HEK293 (cell line): ENCODE data around the gene SLC25A11.

ENCODE experiments used
- BCL11B ChIP-seq: fragments of 450-650 bp; formaldehyde crosslinking; IDR thresholded peaks from 2 replicates; pipeline ENCODE4 v1.5.1; 2016; ENCODE audit warnings: low read depth, missing biosample characterization, missing genetic modification characterization
- HOXD13 ChIP-seq: sonication (generic); formaldehyde crosslinking; IDR thresholded peaks from 2 replicates; pipeline ENCODE4 v1.8.0; 2022; ENCODE audit warnings: missing genetic modification reagents, borderline replicate concordance
- KLF10 ChIP-seq: fragments of 450-650 bp; IDR thresholded peaks from 2 replicates; pipeline ENCODE4 v1.5.1; 2018; ENCODE audit warnings: missing biosample characterization, mild to moderate bottlenecking, missing genetic modification characterization
- KLF8 ChIP-seq: fragments of 450-650 bp; formaldehyde crosslinking; IDR thresholded peaks from 2 replicates; pipeline ENCODE4 v1.5.1; 2016; ENCODE audit warnings: missing biosample characterization, missing genetic modification characterization
- PRDM1 ChIP-seq: fragments of 450-650 bp; formaldehyde crosslinking; IDR thresholded peaks from 2 replicates; pipeline ENCODE4; 2016; ENCODE audit warnings: missing biosample characterization, missing genetic modification characterization
- SALL2 ChIP-seq: fragments of 450-650 bp; formaldehyde crosslinking; IDR thresholded peaks from 2 replicates; pipeline ENCODE4 v1.5.0; 2017; ENCODE audit warnings: missing biosample characterization, mild to moderate bottlenecking, missing genetic modification characterization, borderline replicate concordance
- SCRT1 ChIP-seq: fragments of 450-650 bp; formaldehyde crosslinking; IDR thresholded peaks from 2 replicates; pipeline ENCODE4 v1.5.1; 2016; ENCODE audit warnings: missing biosample characterization, missing genetic modification characterization, borderline replicate concordance
- SP7 ChIP-seq: fragments of 450-650 bp; formaldehyde crosslinking; IDR thresholded peaks from 2 replicates; pipeline ENCODE4 v1.5.1; 2016; ENCODE audit warnings: missing biosample characterization, missing genetic modification characterization
- WT1 ChIP-seq: fragments of 450-650 bp; formaldehyde crosslinking; IDR thresholded peaks from 2 replicates; pipeline ENCODE4 v1.5.1; 2016; ENCODE audit warnings: missing biosample characterization, missing genetic modification characterization
- ZBTB1 ChIP-seq: fragments of 450-650 bp; formaldehyde crosslinking; IDR thresholded peaks from 2 replicates; pipeline ENCODE4 v1.5.1; 2016; ENCODE audit warnings: missing biosample characterization, missing genetic modification characterization
- ZBTB48 ChIP-seq: fragments of 450-650 bp; formaldehyde crosslinking; IDR thresholded peaks from 2 replicates; pipeline ENCODE4 v1.5.1; 2016; ENCODE audit warnings: missing biosample characterization, missing genetic modification characterization
- ZFP3 ChIP-seq: fragments of 450-650 bp; formaldehyde crosslinking; IDR thresholded peaks from 2 replicates; pipeline ENCODE4 v1.5.1; 2016; ENCODE audit warnings: low read depth, missing biosample characterization, missing genetic modification characterization
- ZIC2 ChIP-seq: fragments of 450-650 bp; formaldehyde crosslinking; IDR thresholded peaks from 2 replicates; pipeline ENCODE4 v1.5.1; 2016; ENCODE audit warnings: missing biosample characterization, missing genetic modification characterization
- ZNF138 ChIP-seq: fragments of 450-650 bp; formaldehyde crosslinking; IDR thresholded peaks from 2 replicates; pipeline ENCODE4 v1.5.1; 2016; ENCODE audit warnings: missing biosample characterization, missing genetic modification characterization, borderline replicate concordance
- ZNF155 ChIP-seq: fragments of 450-650 bp; formaldehyde crosslinking; IDR thresholded peaks from 2 replicates; pipeline ENCODE4 v1.5.1; 2016; ENCODE audit warnings: missing biosample characterization, missing genetic modification characterization
- ZNF157 ChIP-seq: fragments of 450-650 bp; formaldehyde crosslinking; IDR thresholded peaks from 2 replicates; pipeline ENCODE4 v1.5.1; 2016; ENCODE audit warnings: missing biosample characterization, missing genetic modification characterization
- ZNF169 ChIP-seq: fragments of 450-650 bp; formaldehyde crosslinking; IDR thresholded peaks from 2 replicates; pipeline ENCODE4 v1.5.1; 2016; ENCODE audit warnings: missing biosample characterization, missing genetic modification characterization
- ZNF501 ChIP-seq: fragments of 450-650 bp; formaldehyde crosslinking; IDR thresholded peaks from 2 replicates; pipeline ENCODE4 v1.5.1; 2016; ENCODE audit warnings: missing biosample characterization, missing genetic modification characterization
- ZNF510 ChIP-seq: fragments of 450-650 bp; formaldehyde crosslinking; IDR thresholded peaks from 2 replicates; pipeline ENCODE4 v1.5.1; 2018; ENCODE audit warnings: mild to moderate bottlenecking, missing genetic modification characterization, missing biosample characterization; ENCODE audit not compliant: insufficient replicate concordance
- ZNF548 ChIP-seq: fragments of 450-650 bp; formaldehyde crosslinking; IDR thresholded peaks from 2 replicates; pipeline ENCODE4 v1.5.1; 2016; ENCODE audit warnings: missing biosample characterization, missing genetic modification characterization
- ZNF558 ChIP-seq: fragments of 450-650 bp; formaldehyde crosslinking; IDR thresholded peaks from 2 replicates; pipeline ENCODE4 v1.5.1; 2016; ENCODE audit warnings: missing biosample characterization, missing genetic modification characterization
- ZNF585B ChIP-seq: fragments of 450-650 bp; formaldehyde crosslinking; IDR thresholded peaks from 2 replicates; pipeline ENCODE4 v1.5.1; 2016; ENCODE audit warnings: missing biosample characterization, missing genetic modification characterization
- ZNF623 ChIP-seq: fragments of 450-650 bp; formaldehyde crosslinking; IDR thresholded peaks from 2 replicates; pipeline ENCODE4 v1.5.1; 2016; ENCODE audit warnings: missing biosample characterization, missing genetic modification characterization
- ZNF664 ChIP-seq: fragments of 450-650 bp; formaldehyde crosslinking; IDR thresholded peaks from 2 replicates; pipeline ENCODE4 v1.5.1; 2016; ENCODE audit warnings: missing biosample characterization, missing genetic modification characterization
- ZNF670 ChIP-seq: fragments of 450-650 bp; formaldehyde crosslinking; IDR thresholded peaks from 2 replicates; pipeline ENCODE4 v1.5.1; 2016; ENCODE audit warnings: missing biosample characterization, missing genetic modification characterization, low read depth
- ZNF701 ChIP-seq: fragments of 450-650 bp; formaldehyde crosslinking; IDR thresholded peaks from 2 replicates; pipeline ENCODE4 v1.5.1; 2016; ENCODE audit warnings: missing biosample characterization, missing genetic modification characterization
- ZNF785 ChIP-seq: fragments of 450-650 bp; formaldehyde crosslinking; IDR thresholded peaks from 2 replicates; pipeline ENCODE4 v1.5.1; 2016; ENCODE audit warnings: missing biosample characterization, missing genetic modification characterization
- TF ChIP-seq, protein P1 (sequence below): fragments of 450-650 bp; formaldehyde crosslinking; IDR thresholded peaks from 2 replicates; pipeline ENCODE4 v1.5.1; 2017; ENCODE audit warnings: missing biosample characterization, mild to moderate bottlenecking, missing genetic modification characterization, moderate library complexity
- TF ChIP-seq, protein P2 (sequence below): fragments of 450-650 bp; formaldehyde crosslinking; IDR thresholded peaks from 2 replicates; pipeline ENCODE4 v1.5.1; 2016; ENCODE audit warnings: missing biosample characterization, missing genetic modification characterization
- TF ChIP-seq, protein P3 (sequence below): fragments of 450-650 bp; formaldehyde crosslinking; IDR thresholded peaks from 2 replicates; pipeline ENCODE4 v1.5.1; 2016; ENCODE audit warnings: missing biosample characterization, missing genetic modification characterization
- TF ChIP-seq, protein P4 (sequence below): fragments of 450-650 bp; formaldehyde crosslinking; IDR thresholded peaks from 2 replicates; pipeline ENCODE4 v1.5.1; 2016; ENCODE audit warnings: missing biosample characterization, missing genetic modification characterization
- TF ChIP-seq, protein P5 (sequence below): fragments of 450-650 bp; formaldehyde crosslinking; IDR thresholded peaks from 2 replicates; pipeline ENCODE4 v1.5.1; 2016; ENCODE audit warnings: missing biosample characterization, missing genetic modification characterization

The SLC25A11 gene

DNA sequence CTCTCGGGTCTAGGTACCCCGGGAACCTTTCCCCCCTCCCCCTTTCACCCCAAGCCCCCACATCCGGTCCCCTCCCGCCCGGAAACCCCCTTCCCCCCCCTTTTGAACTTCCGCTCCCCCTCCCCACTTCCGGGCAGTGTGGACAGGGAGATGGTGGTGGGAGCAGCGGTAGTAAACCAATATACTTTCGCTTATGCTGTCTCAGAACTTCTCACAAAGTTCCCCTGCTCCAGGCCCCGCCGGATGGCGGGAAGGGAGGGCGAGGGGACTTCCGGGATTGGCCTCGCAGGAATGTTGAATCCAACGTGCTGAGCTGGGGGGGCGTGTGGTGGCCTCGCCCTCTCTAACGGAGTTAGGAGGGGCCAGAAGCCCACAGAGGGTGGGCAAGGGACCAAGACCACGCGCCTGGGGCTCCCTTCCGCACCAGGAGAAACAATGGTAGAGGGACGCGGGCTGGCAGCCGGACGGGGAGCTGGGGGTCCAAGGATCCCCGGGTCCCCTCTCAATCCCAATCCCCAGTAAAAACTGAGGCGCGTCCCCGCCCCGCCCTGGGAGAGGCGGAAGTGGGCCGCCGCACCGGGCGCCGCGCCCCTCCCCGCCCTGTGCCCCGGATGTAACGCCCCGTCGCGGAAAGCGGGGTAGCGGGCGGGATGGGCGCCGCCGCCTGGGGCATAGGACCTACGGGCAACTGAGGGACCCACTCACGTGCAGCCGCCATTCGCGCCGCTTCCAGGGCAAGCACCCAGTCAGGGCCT is 7.7 kb upstream of the SLC25A11 start (continued):
- TF ChIP-seq, protein P1, sequence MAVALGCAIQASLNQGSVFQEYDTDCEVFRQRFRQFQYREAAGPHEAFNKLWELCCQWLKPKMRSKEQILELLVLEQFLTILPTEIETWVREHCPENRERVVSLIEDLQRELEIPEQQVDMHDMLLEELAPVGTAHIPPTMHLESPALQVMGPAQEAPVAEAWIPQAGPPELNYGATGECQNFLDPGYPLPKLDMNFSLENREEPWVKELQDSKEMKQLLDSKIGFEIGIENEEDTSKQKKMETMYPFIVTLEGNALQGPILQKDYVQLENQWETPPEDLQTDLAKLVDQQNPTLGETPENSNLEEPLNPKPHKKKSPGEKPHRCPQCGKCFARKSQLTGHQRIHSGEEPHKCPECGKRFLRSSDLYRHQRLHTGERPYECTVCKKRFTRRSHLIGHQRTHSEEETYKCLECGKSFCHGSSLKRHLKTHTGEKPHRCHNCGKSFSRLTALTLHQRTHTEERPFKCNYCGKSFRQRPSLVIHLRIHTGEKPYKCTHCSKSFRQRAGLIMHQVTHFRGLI = peak; percentile 57; the same call in 1 of the 2 replicates
- TF ChIP-seq SCRT1 (no peak), HOXD13 (CRISPR knock-in tag) (no peak), ZNF785 (tag by site-specific recombination) (no peak), ZFP3 (tag by site-specific recombination) (no peak), SALL2 (tag by site-specific recombination) (no peak), ZNF155 (tag by site-specific recombination) (no peak), WT1 (no peak; the same call in 1 of the 2 replicates), ZNF623 (tag by site-specific recombination) (0 out of 2 replicates have a peak, but pooled peaks have one; percentile 6), ZBTB48 (tag by site-specific recombination) (no peak; the same call in 1 of the 2 replicates), ZNF501 (no peak), ZNF157 (tag by site-specific recombination) (no peak), ZNF701 (tag by site-specific recombination) (no peak), KLF8 (peak; percentile 96), BCL11B (tag by site-specific recombination) (no peak), ZNF510 (tag by site-specific recombination) (no peak), ZNF558 (tag by site-specific recombination) (no peak), ZNF664 (no peak), ZNF670 (tag by site-specific recombination) (no peak), ZBTB1 (tag by site-specific recombination) (no peak), SP7 (tag by site-specific recombination) (0 out of 2 replicates have a peak, but pooled peaks have one; percentile 60), ZNF585B (tag by site-specific recombination) (0 out of 2 replicates have a peak, but pooled peaks have one; percentile 9), ZNF548 (tag by site-specific recombination) (no peak), ZIC2 (no peak), ZNF169 (tag by site-specific recombination) (no peak), ZNF138 (tag by site-specific recombination) (no peak), PRDM1 (tag by site-specific recombination) (no peak), KLF10 (tag by site-specific recombination) (peak; percentile 55; the same call in 1 of the 2 replicates)
- TF ChIP-seq, protein P2, sequence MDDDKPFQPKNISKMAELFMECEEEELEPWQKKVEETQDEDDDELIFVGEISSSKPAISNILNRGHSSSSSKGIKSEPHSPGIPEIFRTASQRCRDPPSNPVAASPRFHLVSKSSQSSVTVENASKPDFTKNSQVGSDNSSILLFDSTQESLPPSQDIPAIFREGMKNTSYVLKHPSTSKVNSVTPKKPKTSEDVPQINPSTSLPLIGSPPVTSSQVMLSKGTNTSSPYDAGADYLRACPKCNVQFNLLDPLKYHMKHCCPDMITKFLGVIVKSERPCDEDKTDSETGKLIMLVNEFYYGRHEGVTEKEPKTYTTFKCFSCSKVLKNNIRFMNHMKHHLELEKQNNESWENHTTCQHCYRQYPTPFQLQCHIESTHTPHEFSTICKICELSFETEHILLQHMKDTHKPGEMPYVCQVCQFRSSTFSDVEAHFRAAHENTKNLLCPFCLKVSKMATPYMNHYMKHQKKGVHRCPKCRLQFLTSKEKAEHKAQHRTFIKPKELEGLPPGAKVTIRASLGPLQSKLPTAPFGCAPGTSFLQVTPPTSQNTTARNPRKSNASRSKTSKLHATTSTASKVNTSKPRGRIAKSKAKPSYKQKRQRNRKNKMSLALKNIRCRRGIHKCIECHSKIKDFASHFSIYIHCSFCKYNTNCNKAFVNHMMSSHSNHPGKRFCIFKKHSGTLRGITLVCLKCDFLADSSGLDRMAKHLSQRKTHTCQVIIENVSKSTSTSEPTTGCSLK (tag by site-specific recombination) = no peak
- TF ChIP-seq, protein P3, sequence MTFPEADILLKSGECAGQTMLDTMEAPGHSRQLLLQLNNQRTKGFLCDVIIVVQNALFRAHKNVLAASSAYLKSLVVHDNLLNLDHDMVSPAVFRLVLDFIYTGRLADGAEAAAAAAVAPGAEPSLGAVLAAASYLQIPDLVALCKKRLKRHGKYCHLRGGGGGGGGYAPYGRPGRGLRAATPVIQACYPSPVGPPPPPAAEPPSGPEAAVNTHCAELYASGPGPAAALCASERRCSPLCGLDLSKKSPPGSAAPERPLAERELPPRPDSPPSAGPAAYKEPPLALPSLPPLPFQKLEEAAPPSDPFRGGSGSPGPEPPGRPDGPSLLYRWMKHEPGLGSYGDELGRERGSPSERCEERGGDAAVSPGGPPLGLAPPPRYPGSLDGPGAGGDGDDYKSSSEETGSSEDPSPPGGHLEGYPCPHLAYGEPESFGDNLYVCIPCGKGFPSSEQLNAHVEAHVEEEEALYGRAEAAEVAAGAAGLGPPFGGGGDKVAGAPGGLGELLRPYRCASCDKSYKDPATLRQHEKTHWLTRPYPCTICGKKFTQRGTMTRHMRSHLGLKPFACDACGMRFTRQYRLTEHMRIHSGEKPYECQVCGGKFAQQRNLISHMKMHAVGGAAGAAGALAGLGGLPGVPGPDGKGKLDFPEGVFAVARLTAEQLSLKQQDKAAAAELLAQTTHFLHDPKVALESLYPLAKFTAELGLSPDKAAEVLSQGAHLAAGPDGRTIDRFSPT (tag by site-specific recombination) = 0 out of 2 replicates have a peak, but pooled peaks have one; percentile 71
- TF ChIP-seq, protein P4, sequence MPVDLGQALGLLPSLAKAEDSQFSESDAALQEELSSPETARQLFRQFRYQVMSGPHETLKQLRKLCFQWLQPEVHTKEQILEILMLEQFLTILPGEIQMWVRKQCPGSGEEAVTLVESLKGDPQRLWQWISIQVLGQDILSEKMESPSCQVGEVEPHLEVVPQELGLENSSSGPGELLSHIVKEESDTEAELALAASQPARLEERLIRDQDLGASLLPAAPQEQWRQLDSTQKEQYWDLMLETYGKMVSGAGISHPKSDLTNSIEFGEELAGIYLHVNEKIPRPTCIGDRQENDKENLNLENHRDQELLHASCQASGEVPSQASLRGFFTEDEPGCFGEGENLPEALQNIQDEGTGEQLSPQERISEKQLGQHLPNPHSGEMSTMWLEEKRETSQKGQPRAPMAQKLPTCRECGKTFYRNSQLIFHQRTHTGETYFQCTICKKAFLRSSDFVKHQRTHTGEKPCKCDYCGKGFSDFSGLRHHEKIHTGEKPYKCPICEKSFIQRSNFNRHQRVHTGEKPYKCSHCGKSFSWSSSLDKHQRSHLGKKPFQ (tag by site-specific recombination) = no peak
- TF ChIP-seq, protein P5, sequence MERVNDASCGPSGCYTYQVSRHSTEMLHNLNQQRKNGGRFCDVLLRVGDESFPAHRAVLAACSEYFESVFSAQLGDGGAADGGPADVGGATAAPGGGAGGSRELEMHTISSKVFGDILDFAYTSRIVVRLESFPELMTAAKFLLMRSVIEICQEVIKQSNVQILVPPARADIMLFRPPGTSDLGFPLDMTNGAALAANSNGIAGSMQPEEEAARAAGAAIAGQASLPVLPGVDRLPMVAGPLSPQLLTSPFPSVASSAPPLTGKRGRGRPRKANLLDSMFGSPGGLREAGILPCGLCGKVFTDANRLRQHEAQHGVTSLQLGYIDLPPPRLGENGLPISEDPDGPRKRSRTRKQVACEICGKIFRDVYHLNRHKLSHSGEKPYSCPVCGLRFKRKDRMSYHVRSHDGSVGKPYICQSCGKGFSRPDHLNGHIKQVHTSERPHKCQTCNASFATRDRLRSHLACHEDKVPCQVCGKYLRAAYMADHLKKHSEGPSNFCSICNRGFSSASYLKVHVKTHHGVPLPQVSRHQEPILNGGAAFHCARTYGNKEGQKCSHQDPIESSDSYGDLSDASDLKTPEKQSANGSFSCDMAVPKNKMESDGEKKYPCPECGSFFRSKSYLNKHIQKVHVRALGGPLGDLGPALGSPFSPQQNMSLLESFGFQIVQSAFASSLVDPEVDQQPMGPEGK = peak; percentile 88
